PFSK-1 (cell line): ENCODE measurements around the gene CHST11.

Experiments used
- POLR2AphosphoS5 ChIP-seq: IDR thresholded peaks from 2 replicates; pipeline ENCODE4 v1.6.1; 2012; ENCODE audit warnings: low read depth, mild to moderate bottlenecking, control low read depth, low read length, moderate library complexity
- REST ChIP-seq, 2 experiments: IDR thresholded peaks; 2 replicates each; pipeline versions ENCODE4 v1.6.1 to v1.8.0; 2011 to 2012; ENCODE audit warnings: low read depth in 2 of 2, low read length in 2 of 2, control low read depth in 1 of 2, inconsistent platforms in 1 of 2, mild to moderate bottlenecking in 1 of 2, moderate library complexity in 1 of 2; ENCODE audit not compliant: insufficient read depth in 1 of 2
- SIN3A ChIP-seq: IDR thresholded peaks from 2 replicates; pipeline ENCODE4 v1.6.1; 2012; ENCODE audit warnings: mild to moderate bottlenecking, low read length, moderate library complexity, borderline replicate concordance; ENCODE audit not compliant: insufficient read depth
- TAF1 ChIP-seq: IDR thresholded peaks from 2 replicates; pipeline ENCODE4 v1.6.1; 2012; ENCODE audit warnings: low read length, control low read depth, borderline replicate concordance; ENCODE audit not compliant: insufficient read depth

GRCh38 chr12:104490186-104490585 lies 33.4 kb downstream of the CHST11 start:
- TF ChIP-seq POLR2AphosphoS5 = no peak
- no peak for TF ChIP-seq TAF1
- no peak for TF ChIP-seq REST (IDR thresholded peaks at IDR 0.05; ENCODE audit: insufficient read depth in 1 of 2, low read depth in 2 of 2, low read length in 2 of 2)
- no peak for TF ChIP-seq SIN3A
